GM19099 (cell line): ENCODE data around the gene COMMD1.

Experiments
- POLR2A ChIP-seq: IDR thresholded peaks from 3 replicates; pipeline ENCODE4 v1.6.1; 2011; ENCODE audit warnings: low read depth; ENCODE audit not compliant: insufficient read length; ENCODE audit errors: extremely low read depth

Gene COMMD1

DNA sequence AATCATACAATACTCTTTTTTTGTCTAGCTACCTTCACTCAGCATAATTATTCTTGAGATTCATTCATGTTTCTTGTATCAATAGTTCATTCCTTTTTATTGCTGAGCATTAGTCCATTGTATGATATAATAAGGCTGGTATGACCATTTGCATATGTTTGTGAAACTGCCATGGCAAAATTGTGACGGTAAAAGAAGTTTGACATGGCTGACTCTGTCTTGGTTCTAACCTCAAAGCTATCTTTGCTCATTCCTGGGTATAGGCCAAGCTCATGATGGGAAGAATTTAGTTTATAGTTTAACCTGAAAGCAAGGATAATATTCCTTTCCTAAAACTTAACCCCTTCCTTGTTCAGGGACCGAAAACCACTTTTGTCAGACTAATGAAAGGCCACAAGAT, 46.4 kb downstream of the COMMD1 start:
- TF ChIP-seq POLR2A: no peak

DNA sequence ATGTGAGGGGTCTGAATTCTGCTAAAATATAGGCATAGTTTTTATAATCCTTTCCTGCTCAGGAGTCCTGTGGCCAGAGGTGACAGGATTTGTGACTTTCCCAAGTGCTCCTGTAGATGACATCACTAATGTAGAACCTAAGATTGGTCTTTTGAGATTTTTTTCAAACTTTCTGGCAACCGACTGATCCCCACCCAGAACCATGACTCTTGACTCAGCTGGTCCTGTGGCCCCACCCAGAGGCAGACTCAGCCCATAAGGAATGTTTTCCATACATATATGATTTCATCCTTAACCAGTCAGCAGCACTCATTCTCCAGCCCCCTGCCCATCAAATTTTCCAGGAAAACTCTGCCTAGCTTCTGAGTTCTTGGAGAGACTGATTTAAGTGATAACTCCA, 46.8 kb downstream of the COMMD1 start:
- no peak for TF ChIP-seq POLR2A

DNA sequence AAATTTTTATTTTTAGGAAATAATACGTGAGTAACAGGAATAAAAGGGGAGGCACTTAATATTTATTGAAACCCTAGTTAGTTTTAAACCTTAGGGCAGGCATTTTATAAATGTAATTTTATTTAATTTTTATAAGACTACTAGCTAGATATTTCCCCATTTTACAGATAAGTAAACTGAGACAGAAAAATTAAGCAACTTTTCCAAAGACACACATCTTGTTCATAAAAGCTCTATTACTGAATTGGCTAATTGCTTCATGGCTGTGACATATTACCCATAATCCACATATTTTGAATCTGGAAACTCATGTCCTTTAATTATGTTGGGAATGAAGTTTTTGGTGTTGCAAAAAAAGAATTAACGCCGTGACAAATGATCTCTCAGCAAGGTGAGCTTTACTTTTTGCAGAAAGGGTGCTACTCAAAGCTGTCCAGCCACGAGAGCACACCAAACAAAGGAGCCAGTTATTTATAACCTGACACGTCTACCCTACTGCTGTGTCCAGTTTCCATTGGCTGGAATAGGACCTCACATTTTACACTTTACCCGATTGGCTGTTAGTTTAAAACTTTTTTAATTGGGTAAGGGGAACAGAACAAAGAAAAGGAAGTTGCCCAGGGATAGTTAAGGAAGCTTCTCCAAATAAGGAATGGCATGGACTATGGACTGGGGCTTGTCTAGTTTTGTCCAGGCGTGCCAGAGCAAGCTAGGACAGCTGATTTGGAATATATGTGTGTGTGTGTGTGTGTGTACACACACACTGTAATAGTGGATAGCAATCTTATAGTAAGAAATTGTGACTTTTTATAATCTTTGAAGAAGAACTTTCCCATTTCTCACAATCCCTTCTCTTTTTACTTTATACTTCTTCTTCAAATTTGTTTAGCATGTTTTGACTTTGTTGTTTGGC, 54.2 kb downstream of the COMMD1 start:
- TF ChIP-seq POLR2A: no peak

DNA sequence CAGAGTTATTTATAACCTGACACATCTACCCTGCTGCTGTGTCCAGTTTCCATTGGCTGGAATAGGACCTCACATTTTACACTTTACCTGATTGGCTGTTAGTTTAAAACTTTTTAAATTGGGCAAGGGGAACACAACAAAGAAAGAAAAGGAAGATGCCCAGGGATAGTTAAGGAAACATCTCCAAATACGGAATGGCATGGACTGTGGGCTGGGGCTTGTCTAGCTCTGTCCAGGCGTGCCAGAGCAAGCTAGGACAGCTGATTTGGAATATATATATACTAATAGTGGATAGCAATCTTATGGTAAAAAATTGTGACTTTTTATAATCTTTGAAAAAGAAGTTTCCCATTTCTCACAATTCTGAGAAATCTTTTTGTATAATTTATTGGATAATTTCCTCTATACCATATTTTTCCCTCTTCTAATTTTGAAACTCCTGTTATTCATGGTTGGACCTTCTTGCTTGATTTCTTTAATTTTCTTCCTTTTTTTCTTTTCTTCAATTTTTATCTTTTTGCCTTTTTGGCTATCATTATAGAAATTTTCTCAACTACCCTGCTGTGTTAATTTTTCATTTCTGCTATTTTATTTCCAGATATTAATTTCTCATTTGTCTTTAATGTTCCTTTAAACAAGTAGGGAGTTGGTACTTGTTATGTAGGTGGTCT, 55.9 kb downstream of the COMMD1 start:
- TF ChIP-seq POLR2A: no peak

DNA sequence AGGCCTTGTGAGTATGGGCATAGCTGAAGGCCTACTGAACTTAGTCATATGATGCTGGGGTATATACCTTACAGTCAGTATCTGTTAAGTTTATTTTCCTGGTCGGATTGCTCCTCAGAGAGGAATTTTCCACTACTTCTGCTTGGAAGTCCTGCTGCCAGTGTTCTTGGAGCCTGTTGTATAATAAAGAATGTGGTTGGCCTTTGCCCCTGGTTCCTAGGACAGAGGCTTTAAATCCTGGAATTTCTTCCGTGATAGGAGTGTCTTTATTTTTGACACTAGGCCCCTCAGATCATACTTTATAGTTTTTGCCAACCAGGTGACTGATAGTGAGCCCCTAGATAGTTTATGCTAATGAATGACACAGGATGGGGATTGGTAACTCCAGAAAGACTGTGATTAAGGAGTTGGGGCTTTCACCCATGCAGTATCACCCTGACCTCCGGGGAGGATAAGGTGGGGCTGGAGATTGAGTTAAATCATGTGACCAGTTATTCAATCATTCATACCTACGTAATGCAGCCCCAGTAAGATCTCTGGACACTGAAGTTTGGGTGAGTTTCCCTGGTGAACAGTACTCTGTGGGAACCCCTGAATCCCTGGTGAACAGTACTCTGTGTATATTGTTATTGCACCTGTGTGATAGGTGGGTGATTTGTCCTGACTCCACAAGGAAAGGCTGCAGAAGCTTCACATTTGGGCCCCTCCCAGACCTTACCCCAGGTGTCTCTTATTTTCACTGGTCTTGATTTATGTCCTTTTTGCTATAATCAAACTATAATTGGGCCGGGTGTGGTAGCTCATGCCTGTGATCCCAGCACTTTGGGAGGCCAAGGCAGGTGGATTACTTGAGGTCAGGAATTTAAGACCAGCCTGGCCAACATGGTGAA, 56.9 kb downstream of the COMMD1 start:
- no peak for TF ChIP-seq POLR2A

DNA sequence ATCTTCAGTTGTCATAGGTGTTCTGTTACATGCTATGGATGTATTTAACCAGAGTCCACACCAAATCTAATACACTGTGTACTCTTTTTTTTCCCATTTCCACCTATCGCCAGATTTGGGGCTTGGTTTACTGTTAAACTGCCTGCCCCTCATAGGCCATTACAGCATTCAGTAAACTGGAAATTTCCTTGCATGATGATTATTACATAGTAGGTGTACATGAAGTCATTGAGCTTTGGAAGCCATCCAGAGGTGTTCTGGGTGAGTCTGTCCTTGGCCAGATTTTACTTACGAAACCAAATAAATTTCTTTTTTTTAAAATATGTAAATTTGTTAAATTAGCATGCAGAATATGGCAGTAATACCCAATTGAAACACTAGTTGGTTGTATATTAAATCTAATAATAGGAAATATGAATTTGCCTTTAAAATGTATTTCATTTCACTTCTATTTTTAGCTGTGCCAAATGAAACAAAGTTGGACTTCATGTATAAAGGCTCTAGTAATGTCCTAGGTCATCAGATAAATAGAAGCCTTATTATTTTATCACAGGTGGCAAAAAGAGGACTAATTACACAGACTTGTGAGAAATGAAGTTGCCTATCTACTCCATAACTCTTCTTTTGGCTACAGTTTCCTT, 60.7 kb downstream of the COMMD1 start:
- no peak for TF ChIP-seq POLR2A

DNA sequence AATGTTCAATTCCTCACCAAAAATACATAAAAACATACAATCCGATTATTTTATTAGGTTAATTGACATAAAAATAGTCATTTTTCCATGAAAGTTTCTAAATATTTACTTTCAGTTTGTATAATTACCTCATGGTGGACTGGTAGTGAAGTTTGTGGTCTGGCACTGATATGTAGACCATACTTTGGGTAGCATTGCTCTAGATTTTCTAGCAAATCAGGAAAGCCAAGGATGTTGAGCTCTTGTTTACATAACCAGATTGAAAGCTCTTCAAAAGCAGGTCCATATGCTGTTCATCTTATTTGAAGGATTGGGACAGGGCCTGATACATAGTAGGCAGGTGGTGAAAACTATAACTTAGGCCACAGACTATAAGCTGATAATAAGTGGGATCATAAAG, 61.8 kb downstream of the COMMD1 start:
- TF ChIP-seq POLR2A: no peak

DNA sequence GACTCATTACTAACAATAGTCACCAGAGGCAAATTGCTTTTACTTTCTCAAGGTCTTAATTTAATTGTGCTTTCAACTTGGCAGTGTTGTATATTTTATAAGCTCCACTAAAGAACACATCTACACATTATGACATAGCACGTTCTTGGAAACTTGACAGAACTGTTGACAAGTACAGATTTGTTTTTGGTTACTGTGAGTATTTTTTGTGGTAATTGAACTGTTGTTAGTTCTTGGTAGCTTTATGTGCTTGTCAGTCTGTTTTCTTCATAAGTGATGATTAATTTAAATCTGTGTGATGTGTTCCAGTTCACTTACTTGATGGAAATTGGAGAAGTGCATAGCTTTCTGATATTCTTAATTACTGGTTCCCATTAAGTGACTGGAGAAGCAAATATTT, 63.9 kb downstream of the COMMD1 start:
- TF ChIP-seq POLR2A: no peak

DNA sequence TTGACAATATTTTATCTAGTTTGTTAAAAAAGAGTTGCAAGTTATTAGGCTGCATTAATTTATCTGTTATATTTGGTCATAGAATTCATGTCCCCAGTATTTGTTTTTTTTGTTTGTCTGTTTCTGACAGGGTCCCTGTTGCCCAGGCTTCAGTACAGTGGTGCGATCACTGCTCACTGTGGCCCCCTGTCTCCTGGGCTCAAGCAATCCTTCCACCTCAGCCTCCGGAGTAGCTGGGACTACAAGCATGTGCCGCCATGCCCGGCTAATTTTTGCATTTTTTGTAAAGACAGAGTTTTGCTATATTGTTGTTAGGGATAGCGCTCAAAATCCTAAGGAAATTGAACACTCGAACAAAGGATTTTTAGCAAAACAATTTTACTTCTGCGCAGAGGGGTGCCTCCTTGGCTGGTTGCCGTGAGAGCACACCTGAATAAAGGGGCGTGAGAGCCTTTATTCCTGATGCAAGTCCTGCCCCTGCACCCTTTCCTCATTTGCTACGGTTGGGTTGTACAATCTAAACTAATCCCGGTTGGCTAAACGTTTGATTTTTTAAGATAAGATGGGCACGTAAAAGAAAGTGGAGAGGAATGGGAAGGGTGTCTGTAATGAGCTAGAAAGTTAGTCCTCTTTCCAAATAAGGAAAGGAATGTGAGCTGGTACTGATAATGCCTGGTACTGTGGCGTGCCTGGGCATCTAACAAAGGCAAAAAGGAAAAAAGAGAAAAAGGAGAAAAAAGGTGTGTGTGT, 65.5 kb downstream of the COMMD1 start:
- no peak for TF ChIP-seq POLR2A

DNA sequence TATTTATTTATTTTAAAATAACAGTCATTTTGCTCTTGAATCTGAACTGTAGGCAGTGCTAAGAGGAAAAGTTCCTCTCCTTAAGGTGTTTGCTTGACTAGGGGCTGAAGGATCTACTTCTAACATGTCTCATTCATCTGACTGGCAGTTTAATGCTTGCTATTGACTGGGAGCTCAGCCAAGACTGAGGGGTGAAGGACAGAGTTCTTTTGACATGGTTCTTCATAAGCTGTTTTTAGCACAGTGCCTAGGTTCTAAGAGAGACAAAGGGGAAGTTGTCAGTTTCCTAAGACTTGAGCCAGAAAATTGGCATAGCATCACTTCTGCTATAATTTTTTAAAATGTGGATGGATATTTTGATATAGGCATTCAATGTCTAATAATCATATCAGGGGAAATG, 73.0 kb downstream of the COMMD1 start:
- no peak for TF ChIP-seq POLR2A

DNA sequence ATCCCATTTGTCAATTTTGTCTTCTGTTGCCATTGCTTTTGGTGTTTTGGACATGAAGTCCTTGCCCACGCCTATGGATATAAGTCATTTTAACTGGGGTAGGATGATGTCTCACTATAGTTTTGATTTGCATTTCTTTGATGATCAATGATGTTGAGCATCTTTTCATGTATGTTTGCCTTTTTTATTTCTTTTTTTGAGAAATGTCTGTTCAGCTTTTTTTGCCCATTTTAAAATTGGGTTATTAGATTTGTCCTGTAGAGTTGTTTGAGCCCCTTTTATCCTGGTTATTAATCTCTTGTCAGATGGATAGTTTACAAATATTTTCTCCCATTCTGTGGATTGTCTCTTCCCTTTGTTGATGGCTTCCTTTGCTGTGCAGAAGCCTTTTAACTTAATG, 75.3 kb downstream of the COMMD1 start:
- TF ChIP-seq POLR2A: no peak

DNA sequence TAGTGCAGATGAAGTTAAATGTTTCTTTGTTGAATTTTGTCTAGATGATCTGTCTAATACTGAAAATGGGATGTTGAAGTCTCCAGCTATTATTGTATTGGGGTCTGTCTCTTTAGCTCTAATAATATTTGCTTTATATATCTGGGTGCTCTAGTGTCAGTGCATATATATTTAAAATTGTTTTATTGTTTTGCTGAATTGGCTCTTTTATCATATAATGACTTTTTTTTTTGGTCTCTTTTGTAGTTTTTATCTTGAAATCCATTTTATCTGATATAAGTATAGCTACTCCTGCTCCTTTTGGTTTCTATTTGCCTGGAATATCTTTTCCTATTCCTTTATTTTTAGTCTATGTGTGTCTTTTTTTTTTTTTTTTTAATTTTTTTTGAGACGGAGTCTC, 79.2 kb downstream of the COMMD1 start:
- TF ChIP-seq POLR2A: no peak

DNA sequence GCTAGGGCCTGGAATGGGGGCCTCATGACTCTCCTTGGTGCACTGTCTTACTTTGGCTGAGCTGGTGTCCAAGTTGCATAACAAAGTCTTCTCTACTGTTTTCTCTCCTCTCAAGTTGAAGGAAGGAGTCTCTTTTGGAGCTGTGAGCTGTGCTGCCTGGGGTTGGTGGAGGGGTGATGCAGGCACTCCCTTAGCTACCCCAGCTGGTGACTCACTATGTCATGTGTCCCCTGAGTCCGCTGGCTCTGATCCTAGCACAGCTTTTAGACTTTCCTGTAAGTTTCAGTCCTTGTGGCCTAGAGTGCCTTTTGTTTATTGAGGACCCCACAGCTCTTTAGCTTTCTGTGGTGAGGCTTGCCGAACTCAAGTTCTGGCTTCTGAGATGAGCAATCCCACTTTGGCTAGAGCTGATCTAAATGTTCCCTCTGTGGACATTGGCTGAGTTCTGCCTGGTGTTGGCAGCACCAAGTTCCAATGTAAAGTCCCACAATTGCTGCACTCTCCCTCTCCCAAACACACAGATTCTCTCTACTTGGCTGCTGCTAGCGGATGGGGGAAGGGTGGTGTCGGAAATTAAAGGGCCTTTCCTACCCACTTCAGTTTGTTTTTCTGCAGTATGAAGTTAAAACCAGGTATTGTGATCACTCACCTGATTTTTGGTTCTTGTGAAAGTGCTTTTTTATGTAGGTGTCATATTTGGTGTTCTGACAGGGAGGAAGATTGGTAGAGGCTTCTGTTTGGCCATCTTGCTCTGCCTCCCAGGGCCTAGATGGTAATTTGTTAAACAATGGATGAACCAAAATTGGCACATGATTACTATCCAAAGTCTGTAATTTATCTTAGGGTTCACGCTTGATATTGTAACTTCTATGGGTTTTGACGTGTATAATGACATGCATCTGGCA, 83.2 kb downstream of the COMMD1 start:
- TF ChIP-seq POLR2A: no peak

DNA sequence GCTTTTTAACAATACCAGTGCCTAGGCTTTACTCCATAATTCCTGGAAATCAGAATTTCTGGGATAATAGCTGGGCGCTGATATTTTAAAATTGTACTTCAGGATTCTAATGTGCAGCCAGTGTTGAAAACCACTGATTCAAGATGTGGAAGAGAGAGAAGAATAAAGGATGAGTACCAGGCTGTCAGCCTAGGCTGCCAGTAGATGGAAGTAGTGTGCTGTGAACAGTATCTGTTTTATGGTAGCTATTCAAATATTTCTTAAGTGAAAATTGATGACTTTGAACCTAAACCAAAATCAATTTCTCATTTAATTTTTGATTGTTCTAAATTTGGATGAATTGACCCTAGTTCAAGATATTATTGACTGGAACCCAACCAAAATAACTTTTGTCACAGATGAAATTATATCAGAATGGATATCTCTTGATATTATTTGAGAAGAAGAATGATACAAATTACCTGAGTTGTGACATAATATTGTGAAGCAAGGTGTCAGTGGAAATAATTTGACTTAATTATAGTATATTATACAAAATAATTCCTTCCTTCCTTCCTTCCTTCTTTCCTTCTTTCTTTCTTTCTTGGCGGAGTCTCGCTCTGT, 88.0 kb downstream of the COMMD1 start:
- no peak for TF ChIP-seq POLR2A
